HepG2 (cell line): ENCODE results near the gene IL17RA. TPM values are rescaled to one million over a fixed set of nuclear protein-coding genes. Genes with fewer than 3 reads are reported as not detected.

Experiments
- ATAC-seq: fragments of 200-7000 bp; cut with Tn5 transposase; 3 replicates; pipeline ENCODE4 v1.9.1; 2020; ENCODE audit warnings: mild to moderate bottlenecking, moderate library complexity
- BruUV-seq: library from RNA; stranded (reverse); fragments of 400-500 nt; replicated peaks from 2 replicates; lab custom pipeline; 2021; lab: Mats Ljungman, UMichigan
- CTCF ChIA-PET: fragments of 300-600 bp; formaldehyde crosslinking; extraction: SDS; loops from one replicate; lab custom pipeline; 2021; ENCODE audit warnings: low total read pairs, inconsistent platforms, low intra/inter-chr PET ratio; lab: Yijun Ruan, JAX
- POLR2A ChIA-PET: fragments of 350-600 bp; sonication (Branson Sonifier 250); formaldehyde crosslinking; loops from one replicate; lab custom pipeline; 2020; ENCODE audit warnings: antibody characterized with exemption, inconsistent platforms; lab: Yijun Ruan, JAX
- DNase-seq: peaks from one replicate; pipeline ENCODE4 v3.0.0-alpha.2; 2015; ENCODE audit warnings: low spot score
- FAIRE-seq: peaks from 3 replicates; lab custom pipeline; 2011; peaks lifted over from hg19 to GRCh38; lab: Jason Lieb, UNC
- H2AFZ ChIP-seq: one replicate; pipeline ENCODE4 v1.6.1; 2011; ENCODE audit warnings: low read length, inconsistent platforms
- H3K27ac ChIP-seq: fragments of 300-600 bp; 3 replicates; pipeline ENCODE4 v1.8.0; 2011; ENCODE audit warnings: mixed run types, mild to moderate bottlenecking, mixed read lengths, low read length, inconsistent platforms; ENCODE audit not compliant: insufficient read depth; ENCODE audit errors: extremely low read length
- H3K27me3 ChIP-seq, 2 experiments: fragments of 200-600 bp in 1 of 2; 2 replicates in 1 of 2; 3 replicates in 1 of 2; pipeline versions ENCODE4 v1.6.0 to v1.8.0; 2011; ENCODE audit warnings: low read length in 2 of 2, mild to moderate bottlenecking in 2 of 2, moderate library complexity in 2 of 2, inconsistent platforms in 1 of 2; ENCODE audit not compliant: insufficient read depth in 2 of 2, control insufficient read depth in 1 of 2
- H3K36me3 ChIP-seq, 2 experiments: fragments of 200-600 bp in 1 of 2; replicated peaks in 1 of 2; 2 replicates in 1 of 2; 3 replicates in 1 of 2; pipeline versions ENCODE4 v1.5.1 to v1.8.0; 2011; ENCODE audit warnings: low read length in 2 of 2, inconsistent platforms in 1 of 2; ENCODE audit not compliant: insufficient read depth in 2 of 2, control insufficient read depth in 1 of 2
- H3K4me1 ChIP-seq: 2 replicates; pipeline ENCODE4 v1.5.1; 2012; ENCODE audit warnings: low read length, inconsistent platforms; ENCODE audit not compliant: insufficient read depth
- H3K4me2 ChIP-seq: 2 replicates; pipeline ENCODE4 v1.6.0; 2011; ENCODE audit warnings: low read depth, low read length, inconsistent platforms
- H3K4me3 ChIP-seq, 3 experiments: fragments of 200-600 bp in 1 of 3; sonication (generic), shearing (Covaris generic) in 1 of 3; replicated peaks in 1 of 3; 2 replicates each; pipeline ENCODE4 v1.5.1; 2011 to 2016; ENCODE audit warnings: low read length in 3 of 3, inconsistent platforms in 2 of 3, low read depth in 2 of 3, mild to moderate bottlenecking in 2 of 3, control low read depth in 1 of 3, mixed read lengths in 1 of 3; ENCODE audit not compliant: insufficient read depth in 1 of 3
- H3K79me2 ChIP-seq: one replicate; pipeline ENCODE4 v1.6.1; 2011; ENCODE audit warnings: low read length, inconsistent platforms; ENCODE audit not compliant: insufficient read depth
- H3K9ac ChIP-seq: 2 replicates; pipeline ENCODE4 v1.6.0; 2011; ENCODE audit warnings: mild to moderate bottlenecking, low read depth, low read length, inconsistent platforms; ENCODE audit not compliant: insufficient read depth
- H3K9me3 ChIP-seq: 2 replicates; pipeline ENCODE4 v1.5.1; 2012; ENCODE audit warnings: mild to moderate bottlenecking, low read length
- H4K20me1 ChIP-seq: 2 replicates; pipeline ENCODE4 v1.6.0; 2011; ENCODE audit warnings: inconsistent platforms, mild to moderate bottlenecking, low read length, moderate library complexity; ENCODE audit not compliant: insufficient read depth
- CCAR2 ChIP-seq: fragments of 200-400 bp; formaldehyde crosslinking; optimal IDR thresholded peaks from 2 replicates; pipeline ENCODE3; 2018; ENCODE audit warnings: low read depth, mild to moderate bottlenecking, low read length, moderate library complexity
- FOXA3 ChIP-seq: IDR thresholded peaks from 2 replicates; pipeline ENCODE4 v1.6.1; 2016; ENCODE audit warnings: missing genetic modification reagents, missing compliant biosample characterization
- FOXJ3 ChIP-seq: sonication (generic); formaldehyde crosslinking; IDR thresholded peaks from 2 replicates; pipeline ENCODE4 v1.4.0; 2020; ENCODE audit warnings: missing genetic modification reagents, mild to moderate bottlenecking, borderline replicate concordance
- MBD4 ChIP-seq: IDR thresholded peaks from 2 replicates; pipeline ENCODE4 v1.6.1; 2012; ENCODE audit warnings: low read length, inconsistent platforms, borderline replicate concordance
- MTERF4 ChIP-seq: sonication (generic); formaldehyde crosslinking; IDR thresholded peaks from 2 replicates; pipeline ENCODE4 v1.8.0; 2023; ENCODE audit warnings: mild to moderate bottlenecking, missing genetic modification reagents
- NCOA1 ChIP-seq: sonication (generic); formaldehyde crosslinking; IDR thresholded peaks from 2 replicates; pipeline ENCODE4 v1.9.0; 2021; ENCODE audit warnings: missing genetic modification reagents
- RAD51 ChIP-seq: fragments of 450-650 bp; IDR thresholded peaks from 2 replicates; pipeline ENCODE4 v1.6.1; 2016; ENCODE audit warnings: borderline replicate concordance
- SP5 ChIP-seq: IDR thresholded peaks from 2 replicates; pipeline ENCODE4 v1.6.1; 2016; ENCODE audit warnings: low read depth, borderline replicate concordance
- TBL1XR1 ChIP-seq: fragments of 150-350 bp; IDR thresholded peaks from 2 replicates; pipeline ENCODE4 v1.6.1; 2014; ENCODE audit warnings: borderline replicate concordance, low read length; ENCODE audit not compliant: partially characterized antibody
- TRIM24 ChIP-seq: sonication (generic); formaldehyde crosslinking; IDR thresholded peaks from 2 replicates; pipeline ENCODE4 v1.8.0; 2022; ENCODE audit warnings: mild to moderate bottlenecking, missing genetic modification reagents
- ZNF18 ChIP-seq: sonication (generic); formaldehyde crosslinking; IDR thresholded peaks from 2 replicates; pipeline ENCODE4 v1.8.0; 2022; ENCODE audit warnings: mild to moderate bottlenecking, missing genetic modification reagents; ENCODE audit not compliant: insufficient replicate concordance
- ZNF333 ChIP-seq: sonication (generic); formaldehyde crosslinking; IDR thresholded peaks from 2 replicates; pipeline ENCODE4 v1.4.0; 2020; ENCODE audit warnings: mild to moderate bottlenecking, missing genetic modification reagents, borderline replicate concordance
- ZNF773 ChIP-seq: sonication (generic); formaldehyde crosslinking; IDR thresholded peaks from 2 replicates; pipeline ENCODE4 v1.4.0; 2020; ENCODE audit warnings: missing genetic modification reagents, borderline replicate concordance
- ZNF816 ChIP-seq: sonication (generic); formaldehyde crosslinking; IDR thresholded peaks from 2 replicates; pipeline ENCODE4 v1.8.0; 2022; ENCODE audit warnings: missing genetic modification reagents, mild to moderate bottlenecking, borderline replicate concordance
- ZSCAN31 ChIP-seq: sonication (generic); formaldehyde crosslinking; IDR thresholded peaks from 2 replicates; pipeline ENCODE4 v1.5.0; 2020; ENCODE audit warnings: low read depth, mild to moderate bottlenecking, missing genetic modification reagents
- WGBS: methylation state at CpG from one replicate; pipeline ENCODE4 v1.1.6; 2017; ENCODE audit warnings: low lambda C conversion rate; 5-methylcytosine and 5-hydroxymethylcytosine counted together
- in situ Hi-C: cut with HindIII; loops from 2 replicates; pipeline ENCODE4 v1.10.0; 2017; ENCODE audit warnings: low pct_unique_long_range_greater_than_20kb; ENCODE audit not compliant: extremely low pct_ligation_motif_present
- intact Hi-C: fragments of 100-400 bp; cut with micrococcal nuclease; formaldehyde crosslinking; loops from one replicate; pipeline ENCODE4 v1.10.0; 2022; ENCODE audit not compliant: unreplicated experiment
- polyA plus RNA-seq, 8 experiments: library from polyadenylated mRNA; depleted of rRNA in 3 of 8; stranded (reverse) in 7 of 8; unstranded in 1 of 8; fragments of >200 nt; fragmentation: Illumina TruSeq in 4 of 8; extraction: Trizol in 4 of 8; gene quantifications; 2 replicates each; pipeline versions ENCODE4 v1.2.1 to v1.2.3, GENCODE V29; 2011 to 2016; ENCODE audit warnings: low read depth in 4 of 8, missing spikeins in 1 of 8, mixed read lengths in 1 of 8; ENCODE audit not compliant: insufficient read depth in 1 of 8
- total RNA-seq, 5 experiments: library from RNA; depleted of rRNA; stranded (reverse); fragments of >200 nt; fragmentation: Illumina TruSeq; extraction: Trizol; gene quantifications; 2 replicates each; pipeline ENCODE4 v1.2.3, GENCODE V29; 2016; ENCODE audit warnings: low read depth in 1 of 5
- TF ChIP-seq, protein P1 (sequence below): sonication (generic); formaldehyde crosslinking; IDR thresholded peaks from 2 replicates; pipeline ENCODE4 v1.5.0; 2020; ENCODE audit warnings: mild to moderate bottlenecking, missing genetic modification reagents
- TF ChIP-seq, protein P2 (sequence below): sonication (generic); formaldehyde crosslinking; IDR thresholded peaks from 2 replicates; pipeline ENCODE4 v1.4.0; 2020; ENCODE audit warnings: mild to moderate bottlenecking, missing genetic modification reagents, borderline replicate concordance

Gene IL17RA
- total and polyA plus RNA-seq, 2 of the 13 experiments (the other 11 are each of a cell fraction or from before 2014, with no cell fraction given) = 2.5 to 8.2 TPM

DNA sequence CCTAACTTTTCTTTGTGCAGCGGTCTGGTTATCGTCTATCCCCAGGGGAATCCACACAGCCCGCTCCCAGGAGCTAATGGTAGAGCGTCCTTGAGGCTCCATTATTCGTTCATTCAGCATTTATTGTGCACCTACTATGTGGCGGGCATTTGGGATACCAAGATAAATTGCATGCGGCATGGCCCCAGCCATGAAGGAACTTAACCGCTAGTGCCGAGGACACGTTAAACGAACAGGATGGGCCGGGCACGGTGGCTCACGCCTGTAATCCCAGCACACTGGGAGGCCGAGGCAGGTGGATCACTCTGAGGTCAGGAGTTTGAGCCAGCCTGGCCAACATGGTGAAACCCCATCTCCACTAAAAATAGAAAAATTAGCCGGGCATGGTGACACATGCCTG, 25.2 kb downstream of the IL17RA start (continued):
- TF ChIP-seq FOXJ3 (no peak), MBD4 (no peak), RAD51 (no peak), CCAR2 (no peak), MTERF4 (CRISPR knock-in tag) (no peak), NCOA1 (CRISPR knock-in tag) (no peak), SP5 (CRISPR knock-in tag) (no peak), ZNF816 (no peak), FOXA3 (CRISPR knock-in tag) (no peak)
- TF ChIP-seq, protein P1, sequence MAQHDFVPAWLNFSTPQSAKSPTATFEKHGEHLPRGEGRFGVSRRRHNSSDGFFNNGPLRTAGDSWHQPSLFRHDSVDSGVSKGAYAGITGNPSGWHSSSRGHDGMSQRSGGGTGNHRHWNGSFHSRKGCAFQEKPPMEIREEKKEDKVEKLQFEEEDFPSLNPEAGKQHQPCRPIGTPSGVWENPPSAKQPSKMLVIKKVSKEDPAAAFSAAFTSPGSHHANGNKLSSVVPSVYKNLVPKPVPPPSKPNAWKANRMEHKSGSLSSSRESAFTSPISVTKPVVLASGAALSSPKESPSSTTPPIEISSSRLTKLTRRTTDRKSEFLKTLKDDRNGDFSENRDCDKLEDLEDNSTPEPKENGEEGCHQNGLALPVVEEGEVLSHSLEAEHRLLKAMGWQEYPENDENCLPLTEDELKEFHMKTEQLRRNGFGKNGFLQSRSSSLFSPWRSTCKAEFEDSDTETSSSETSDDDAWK (CRISPR knock-in tag) = no peak

DNA sequence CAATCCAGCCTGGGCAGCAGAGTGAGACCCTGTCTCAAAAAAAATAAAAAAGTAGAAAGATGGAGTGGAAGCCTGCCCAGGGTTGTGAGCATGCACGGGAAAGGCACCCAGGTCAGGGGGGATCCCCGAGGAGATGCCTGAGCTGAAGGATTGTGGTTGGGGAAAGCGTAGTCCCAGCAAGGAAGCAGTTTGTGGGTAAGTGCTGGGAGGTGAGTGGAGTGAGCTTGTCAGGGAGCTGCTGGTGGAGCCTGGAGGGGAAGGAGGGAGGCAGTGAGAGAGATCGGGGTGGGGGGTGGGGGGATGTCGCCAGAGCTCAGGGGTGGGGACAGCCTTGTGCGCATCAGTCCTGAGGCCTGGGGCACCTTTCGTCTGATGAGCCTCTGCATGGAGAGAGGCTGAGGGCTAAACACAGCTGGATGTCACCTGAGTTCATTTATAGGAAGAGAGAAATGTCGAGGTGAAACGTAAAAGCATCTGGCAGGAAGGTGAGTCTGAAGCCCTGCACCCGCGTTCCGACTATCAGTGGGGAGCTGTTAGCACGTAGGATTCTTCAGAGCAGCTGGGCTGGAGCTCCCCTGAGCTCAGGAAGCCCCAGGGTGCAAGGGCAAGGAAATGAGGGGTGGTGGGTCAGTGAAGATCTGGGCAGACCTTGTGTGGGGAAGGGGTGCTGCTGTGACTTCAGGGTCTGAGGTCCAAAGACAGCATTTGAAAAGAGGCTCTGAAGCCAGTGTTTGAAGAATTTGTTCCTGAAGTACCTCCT, 26.2 kb downstream of the IL17RA start:
- Histone ChIP-seq H3K36me3 (no peaks in the 10 kb centered on the region), H4K20me1 (no peaks in the 10 kb centered on the region), H3K27me3 (peaks cover 1 to 24% of the 10 kb centered on the region in 2 experiments; a peak in 3 of 5 replicates), H3K4me1 (no peaks in the 10 kb centered on the region), H3K4me2 (no peak overlapping the region), H3K9ac (no peak overlapping the region), H2AFZ (no peak overlapping the region), H3K27ac (no peak overlapping the region)
- ATAC-seq (no peak), DNase-seq (no peak)
- intact Hi-C loops (no loop called here), in situ Hi-C loops (no loop called here)
- no TSS peak for BruUV-seq
- POLR2A ChIA-PET = no interaction called here
- 75% methylated on average over 13 of the region's 13 CpGs for WGBS
- TF ChIP-seq ZNF333 (CRISPR knock-in tag) = no peak
- TF ChIP-seq, protein P2, sequence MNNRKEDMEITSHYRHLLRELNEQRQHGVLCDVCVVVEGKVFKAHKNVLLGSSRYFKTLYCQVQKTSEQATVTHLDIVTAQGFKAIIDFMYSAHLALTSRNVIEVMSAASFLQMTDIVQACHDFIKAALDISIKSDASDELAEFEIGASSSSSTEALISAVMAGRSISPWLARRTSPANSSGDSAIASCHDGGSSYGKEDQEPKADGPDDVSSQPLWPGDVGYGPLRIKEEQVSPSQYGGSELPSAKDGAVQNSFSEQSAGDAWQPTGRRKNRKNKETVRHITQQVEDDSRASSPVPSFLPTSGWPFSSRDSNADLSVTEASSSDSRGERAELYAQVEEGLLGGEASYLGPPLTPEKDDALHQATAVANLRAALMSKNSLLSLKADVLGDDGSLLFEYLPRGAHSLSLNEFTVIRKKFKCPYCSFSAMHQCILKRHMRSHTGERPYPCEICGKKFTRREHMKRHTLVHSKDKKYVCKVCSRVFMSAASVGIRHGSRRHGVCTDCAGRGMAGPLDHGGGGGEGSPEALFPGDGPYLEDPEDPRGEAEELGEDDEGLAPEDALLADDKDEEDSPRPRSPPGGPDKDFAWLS = no peak
- TF ChIP-seq ZNF773 = no peak
- no peak for TF ChIP-seq FOXJ3
- TF ChIP-seq ZNF18 (CRISPR knock-in tag) = no peak
- no peak for TF ChIP-seq TBL1XR1
- TF ChIP-seq TRIM24 (CRISPR knock-in tag) = no peak
- no peak for TF ChIP-seq ZSCAN31
- TF ChIP-seq, all 625 proteins: peak for 0
- Histone ChIP-seq H3K9me3 (no peaks in the 10 kb centered on the region), H3K4me3 (no peak overlapping the region), H3K79me2 (no peaks in the 10 kb centered on the region)
- CTCF ChIA-PET = no interaction called here
- no peak for FAIRE-seq
